HG03066 (cell line): Measurements from ENCODE around the gene CSF2.
"Not testable (repeated sequence)": the region's sequence is repeated elsewhere in the genome, so short reads cannot be mapped to it uniquely, and the experiment has no call there.

Experiments used
- ATAC-seq: cut with Tn5 transposase; IDR thresholded peaks from one replicate; pipeline ENCODE4 v1.9.1; 2021; ENCODE audit warnings: low read depth; ENCODE audit not compliant: unreplicated experiment

Gene CSF2

DNA sequence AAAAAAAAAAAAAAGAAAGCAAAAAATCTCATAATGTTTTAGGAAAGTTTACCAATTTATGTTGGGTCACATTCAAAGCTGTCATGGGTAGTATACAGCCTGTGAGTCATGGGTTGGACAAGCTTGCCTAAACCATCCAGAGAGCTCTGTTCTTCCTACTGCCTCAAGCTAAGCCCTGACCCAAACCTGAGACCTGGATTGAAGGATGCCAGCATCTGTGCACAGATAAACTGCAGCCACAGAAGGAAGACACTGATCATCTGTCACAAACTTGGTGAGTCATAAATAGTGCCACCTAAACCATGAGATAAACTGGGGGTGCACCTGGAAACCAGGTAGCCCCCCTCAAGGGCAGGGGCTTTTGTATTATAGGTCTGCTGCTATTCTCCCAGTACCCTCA lies 31.0 kb downstream of the CSF2 start:
- no peak for ATAC-seq

DNA sequence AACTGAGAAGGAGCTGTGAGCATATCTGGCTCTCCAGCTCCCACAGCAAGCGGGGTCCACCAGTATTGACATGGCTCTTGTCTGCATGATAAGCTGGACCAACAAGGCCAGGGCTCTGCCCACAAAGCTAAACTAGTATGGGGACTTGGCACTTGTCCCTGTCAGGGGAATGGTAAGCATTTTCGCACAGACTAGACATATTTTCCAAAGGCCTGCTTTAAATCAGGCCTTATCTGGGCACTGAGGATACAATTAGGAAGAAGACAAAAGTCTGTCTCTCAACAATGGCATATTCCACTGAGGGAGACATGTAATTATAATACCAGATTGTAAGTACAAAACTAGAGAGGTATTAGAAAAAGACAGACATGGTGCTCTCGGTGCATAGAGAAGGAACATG lies 32.1 kb downstream of the CSF2 start:
- ATAC-seq = no peak

DNA sequence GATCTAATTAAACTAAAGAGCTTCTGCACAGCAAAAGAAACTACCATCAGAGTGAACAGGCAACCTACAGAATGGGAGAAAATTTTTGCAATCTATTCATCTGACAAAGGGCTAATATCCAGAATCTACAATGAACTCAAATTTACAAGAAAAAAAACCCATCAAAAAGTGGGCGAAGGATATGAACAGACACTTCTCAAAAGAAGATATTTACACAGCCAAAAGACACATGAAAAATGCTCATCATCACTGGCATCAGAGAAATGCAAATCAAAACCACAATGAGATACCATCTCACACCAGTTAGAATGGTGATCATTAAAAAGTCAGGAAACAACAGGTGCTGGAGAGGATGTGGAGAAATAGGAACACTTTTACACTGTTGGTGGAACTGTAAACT lies 34.9 kb downstream of the CSF2 start:
- ATAC-seq = not testable (repeated sequence)

DNA sequence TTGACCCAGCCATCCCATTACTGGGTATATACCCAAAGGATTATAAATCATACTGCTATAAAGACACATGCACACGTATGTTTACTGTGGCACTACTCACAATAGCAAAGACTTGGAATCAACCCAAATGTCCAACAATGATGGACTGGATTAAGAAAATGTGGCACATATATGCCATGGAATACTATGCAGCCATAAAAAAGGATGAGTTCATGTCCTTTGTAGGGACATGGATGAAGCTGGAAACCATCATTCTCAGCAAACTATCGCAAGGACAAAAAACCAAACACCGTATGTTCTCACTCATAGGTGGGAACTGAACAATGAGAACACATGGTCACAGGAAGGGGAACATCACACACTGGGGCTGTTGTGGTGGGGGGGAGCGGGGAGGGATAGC lies 35.4 kb downstream of the CSF2 start:
- not testable (repeated sequence) for ATAC-seq

DNA sequence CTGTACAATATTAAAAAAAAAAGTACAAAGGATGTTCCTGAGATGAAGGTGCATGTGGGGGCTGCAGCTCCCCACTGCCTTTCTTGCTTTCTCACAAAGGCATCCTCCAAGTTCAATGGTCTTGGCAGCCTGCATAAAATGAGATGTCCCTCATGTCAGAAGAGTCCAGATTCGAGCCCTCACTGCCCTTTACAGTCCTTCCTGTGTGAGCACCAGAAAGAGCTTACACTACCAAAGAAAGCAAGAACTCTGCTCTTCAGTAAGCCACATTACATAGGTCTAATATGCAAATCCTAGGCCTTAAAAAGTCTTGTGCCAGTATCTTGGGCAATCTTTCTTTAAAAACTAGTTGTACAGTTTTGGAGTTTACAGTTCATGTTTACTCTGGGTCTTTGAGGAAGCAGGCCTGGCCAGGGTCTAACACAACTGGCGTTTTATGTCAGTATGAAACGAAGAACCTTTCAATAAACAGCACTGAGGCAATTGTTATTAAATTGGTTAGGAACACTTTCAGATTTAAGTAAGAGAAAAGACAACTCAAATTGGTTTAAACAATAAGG lies 36.0 kb downstream of the CSF2 start:
- ATAC-seq = no peak

DNA sequence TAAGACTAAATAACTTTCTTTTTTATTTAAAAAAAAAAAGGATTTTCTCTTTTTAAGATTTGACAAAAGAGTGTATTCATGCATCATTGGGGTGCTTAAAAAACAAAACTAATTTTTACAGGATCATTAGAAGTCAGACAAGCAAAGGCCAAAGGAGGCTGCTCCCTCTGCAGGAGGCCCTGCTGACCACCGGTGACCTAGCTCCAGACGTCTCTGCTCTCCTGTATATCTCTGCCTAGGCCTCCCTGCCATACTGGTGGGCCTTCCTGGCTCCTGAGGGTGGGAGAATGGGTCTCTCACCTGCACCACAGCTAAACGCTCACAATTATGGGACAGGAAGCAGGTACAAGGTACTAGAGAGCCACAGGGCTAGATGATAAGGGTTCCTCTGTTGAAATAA lies 36.6 kb downstream of the CSF2 start:
- no peak for ATAC-seq

DNA sequence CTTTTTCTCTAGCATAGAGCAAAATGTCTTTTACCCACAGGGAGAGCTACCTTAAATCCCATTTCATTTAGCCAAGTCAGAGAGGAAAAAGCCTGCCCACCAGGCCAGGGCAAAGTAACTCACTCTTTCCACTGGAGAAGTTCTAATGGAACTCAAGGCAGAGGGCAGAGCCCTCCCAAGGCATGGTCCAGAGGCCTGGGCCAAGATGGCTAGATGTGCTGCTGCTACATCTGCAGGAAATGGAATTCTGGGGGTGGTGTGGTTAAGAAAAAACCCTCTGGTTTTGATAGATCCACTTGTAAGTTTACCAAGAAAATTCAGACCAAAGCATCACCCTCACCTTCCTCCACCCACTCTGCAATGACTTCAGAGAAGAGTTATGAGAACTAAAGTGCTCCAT lies 37.3 kb downstream of the CSF2 start:
- no peak for ATAC-seq

DNA sequence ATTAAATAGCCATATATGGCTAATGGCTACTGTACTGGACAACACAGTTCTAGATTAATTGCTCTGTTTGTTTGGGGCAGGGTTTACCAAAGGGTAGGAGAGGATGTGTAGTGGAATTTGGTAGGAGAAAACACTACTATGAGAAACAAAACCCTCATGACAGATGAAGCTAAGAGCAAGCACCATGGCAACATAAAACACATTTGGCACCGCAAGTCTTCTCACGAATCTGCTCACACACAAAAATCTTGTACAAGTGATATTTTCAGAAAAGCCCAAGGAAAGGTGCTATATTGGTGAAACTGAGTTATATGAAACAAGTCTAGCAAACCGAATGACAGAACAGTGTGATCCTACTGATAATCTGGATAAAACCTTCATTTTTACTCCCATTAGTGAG lies 38.5 kb downstream of the CSF2 start:
- no peak for ATAC-seq

DNA sequence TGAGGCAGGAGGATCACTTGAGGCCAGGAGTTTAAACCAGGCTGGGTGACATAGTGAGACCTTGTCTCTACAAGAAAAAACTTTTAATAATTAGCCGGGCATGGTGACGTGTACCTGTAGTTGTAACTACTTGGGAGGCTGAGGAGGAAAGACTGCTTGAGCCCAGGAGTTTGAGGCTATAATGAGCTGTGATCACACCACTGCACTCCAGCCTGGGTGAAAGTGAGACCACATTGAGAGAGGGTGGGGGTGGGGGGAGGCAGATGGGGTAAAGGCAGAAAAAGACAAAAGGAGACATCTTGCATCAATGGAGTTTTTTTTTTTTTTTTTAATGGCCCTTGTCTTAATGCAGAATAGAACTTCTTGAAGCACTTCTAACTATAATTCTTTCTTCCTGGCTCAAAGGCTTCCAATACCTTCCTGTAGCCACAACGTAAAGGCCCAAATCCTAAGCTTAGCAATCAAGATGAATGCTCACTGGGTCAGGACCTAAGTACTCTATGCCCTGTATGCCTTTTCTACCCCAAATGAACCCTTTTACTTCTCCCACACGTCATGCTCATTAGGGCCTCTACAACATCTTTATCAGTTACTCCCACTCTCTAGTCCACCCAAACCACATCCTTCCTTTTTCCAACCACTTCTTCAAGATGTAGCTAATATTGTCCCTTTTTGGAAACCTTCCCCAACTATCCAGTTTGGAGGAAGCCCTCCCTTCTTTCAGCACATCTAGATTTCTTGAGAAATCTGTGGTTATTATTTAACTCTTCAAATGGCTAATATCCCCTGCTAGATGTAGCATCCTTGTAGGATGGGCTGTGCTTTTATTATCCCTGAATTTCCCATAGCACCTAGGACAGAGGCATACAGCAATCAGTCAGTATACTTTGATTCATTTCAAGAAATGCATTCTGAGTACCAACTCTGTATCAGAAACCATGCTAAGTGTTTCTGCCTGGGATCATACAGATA lies 40.8 kb downstream of the CSF2 start:
- no peak for ATAC-seq

DNA sequence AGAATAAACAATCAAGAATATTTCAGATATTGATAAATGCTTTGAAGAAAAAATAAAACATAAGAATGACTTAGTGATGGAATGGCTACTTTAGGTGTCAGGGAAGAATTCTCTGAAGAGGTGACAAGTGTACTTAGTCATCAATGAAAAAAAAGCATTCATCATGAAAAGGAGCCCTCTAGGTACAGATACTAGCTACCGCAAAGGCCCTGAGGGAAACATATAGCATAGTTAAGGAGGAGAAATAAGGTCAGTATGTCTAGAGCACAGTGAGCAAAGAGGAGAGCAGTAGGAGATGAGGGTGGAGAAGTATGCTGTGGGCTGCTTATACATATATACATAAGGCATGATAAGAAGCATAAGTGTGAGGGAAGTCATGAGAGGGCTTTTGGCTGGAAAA lies 41.8 kb downstream of the CSF2 start:
- ATAC-seq = no peak

DNA sequence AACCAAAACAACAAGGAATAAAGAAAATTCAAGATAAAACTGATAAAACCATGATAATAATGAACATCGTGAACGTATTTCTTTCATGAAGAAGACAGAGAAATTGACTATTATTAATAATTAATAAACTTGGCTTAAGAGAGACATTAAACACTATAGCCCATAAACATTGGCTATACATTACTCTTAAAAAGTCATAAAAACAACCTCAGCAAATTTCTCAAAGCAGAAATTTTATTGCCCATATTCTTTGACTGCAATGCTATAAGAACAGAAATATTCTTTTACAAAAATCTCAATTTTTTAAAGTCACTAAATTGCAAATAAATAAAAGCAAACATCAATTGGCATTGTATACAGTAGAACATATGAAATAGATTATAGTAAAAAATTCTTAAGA lies 42.5 kb downstream of the CSF2 start:
- ATAC-seq = no peak

DNA sequence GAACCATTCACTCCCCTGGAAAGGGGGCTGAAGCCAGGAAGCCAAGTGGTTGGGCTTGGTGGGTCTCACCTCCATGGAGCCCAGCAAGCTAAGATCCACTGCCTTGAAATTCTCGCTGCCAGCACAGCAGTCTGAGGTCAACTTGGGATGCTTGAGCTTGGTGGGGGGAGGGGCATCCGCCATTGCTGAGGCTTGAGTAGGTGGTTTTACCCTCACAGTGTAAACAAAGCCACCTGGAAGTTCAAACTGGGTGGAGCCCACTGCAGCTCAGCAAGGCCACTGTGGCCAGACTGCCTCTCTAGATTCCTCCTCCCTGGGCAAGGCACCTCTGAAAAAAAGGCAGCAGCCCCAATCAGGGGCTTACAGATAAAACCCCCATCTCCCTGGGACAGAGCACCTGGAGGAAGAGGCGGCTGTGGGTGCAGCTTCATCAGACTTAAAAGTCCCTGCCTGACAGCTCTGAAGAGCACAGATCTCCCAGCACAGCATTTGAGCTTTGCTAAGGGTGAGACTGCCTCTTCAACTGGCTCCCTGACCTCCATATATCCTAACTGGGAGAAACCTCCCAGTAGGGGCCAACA lies 43.4 kb downstream of the CSF2 start:
- ATAC-seq = not testable (repeated sequence)

DNA sequence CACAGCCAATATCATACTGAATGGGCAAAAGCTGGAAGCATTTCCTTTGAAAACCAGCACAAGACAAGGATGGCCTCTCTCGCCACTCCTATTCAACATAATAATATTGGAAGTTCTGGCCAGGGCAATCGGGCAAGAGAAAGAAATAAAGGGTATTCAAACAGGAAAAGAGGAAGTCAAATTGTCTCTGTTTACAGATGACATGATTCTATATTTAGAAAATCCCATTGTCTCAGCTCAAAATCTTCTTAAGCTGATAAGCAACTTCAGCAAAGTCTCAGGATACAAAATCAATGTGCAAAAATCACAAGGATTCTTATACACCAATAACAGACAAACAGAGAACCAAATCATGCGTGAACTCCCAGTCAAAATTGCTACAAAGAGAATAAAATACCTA lies 47.1 kb downstream of the CSF2 start:
- ATAC-seq = not testable (repeated sequence)

DNA sequence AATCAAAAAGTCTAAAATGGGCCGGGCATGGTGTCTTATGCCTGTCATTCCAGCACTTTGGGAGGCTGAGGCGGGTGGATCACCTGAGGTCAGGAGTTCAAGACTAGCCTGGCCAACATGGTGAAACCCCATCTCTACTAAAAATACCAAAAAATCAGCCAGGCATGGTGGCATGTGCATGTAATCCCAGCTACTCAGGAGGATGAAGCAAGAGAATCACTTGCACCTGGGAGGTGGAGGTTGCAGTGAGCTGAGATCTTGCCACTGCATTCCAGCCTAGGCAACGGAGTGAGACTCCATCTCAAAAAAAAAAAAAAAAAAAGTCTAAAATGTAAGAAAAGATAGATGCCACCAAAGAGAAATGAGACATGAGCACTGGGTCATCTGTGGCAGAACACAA lies 49.4 kb downstream of the CSF2 start:
- ATAC-seq = not testable (repeated sequence)

DNA sequence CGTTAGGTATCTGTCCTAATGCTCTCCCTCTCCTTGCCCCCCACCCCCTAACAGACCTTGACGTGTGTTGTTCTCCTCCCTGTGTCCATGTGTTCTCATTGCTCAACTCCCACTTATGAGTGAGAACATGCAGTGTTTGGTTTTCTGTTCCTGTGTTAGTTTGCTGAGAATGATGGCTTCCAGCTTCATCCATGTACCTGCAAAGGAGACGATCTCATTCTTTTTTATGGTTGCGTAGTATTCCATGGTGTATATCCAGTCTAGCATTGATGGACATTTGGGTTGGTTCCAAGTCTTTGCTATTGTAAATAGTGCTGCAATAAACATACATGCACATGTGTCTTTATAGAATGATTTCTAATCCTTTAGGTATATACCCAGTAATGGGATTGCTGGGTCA lies 50.0 kb downstream of the CSF2 start:
- ATAC-seq = not testable (repeated sequence)
